GM12892 (cell line): ENCODE measurements around the gene TMEM100.

Experiments
- DNase-seq: peaks from one replicate; pipeline ENCODE4 v3.0.0; 2011; ENCODE audit not compliant: insufficient read length
- FAIRE-seq: peaks from 2 replicates; lab custom pipeline; 2011; peaks lifted over from hg19 to GRCh38; lab: Jason Lieb, UNC
- POLR2A ChIP-seq: IDR thresholded peaks from 2 replicates; pipeline ENCODE4 v1.6.1; 2011; ENCODE audit warnings: low read depth, low read length, control low read depth
- POLR2AphosphoS5 ChIP-seq: IDR thresholded peaks from 2 replicates; pipeline ENCODE4 v1.6.1; 2011; ENCODE audit warnings: low read depth, low read length, control low read depth
- TAF1 ChIP-seq: IDR thresholded peaks from 2 replicates; pipeline ENCODE4 v1.6.1; 2011; ENCODE audit warnings: low read depth, mild to moderate bottlenecking, control low read depth, low read length, borderline replicate concordance

The TMEM100 gene

GRCh38 chr17:55691666-55692065, 31.0 kb downstream of the TMEM100 start:
- TF ChIP-seq TAF1 (no peak), POLR2AphosphoS5 (no peak), POLR2A (no peak)
- no peak for DNase-seq
- no peak for FAIRE-seq

GRCh38 chr17:55690105-55690508, 32.6 kb downstream of the TMEM100 start:
- TF ChIP-seq TAF1 (no peak), POLR2AphosphoS5 (no peak), POLR2A (no peak)
- FAIRE-seq (no peak), DNase-seq (no peak)

- no peak for FAIRE-seq
- DNase-seq, result no peak
- TF ChIP-seq POLR2A, result no peak
- no peak for TF ChIP-seq TAF1
- TF ChIP-seq POLR2AphosphoS5, result no peak
Measured at GRCh38 chr17:55689672-55690071, 33.0 kb downstream of the TMEM100 start.

GRCh38 chr17:55688057-55688456, 34.6 kb downstream of the TMEM100 start:
- FAIRE-seq, result no peak
- no peak for DNase-seq
- TF ChIP-seq TAF1, result no peak
- TF ChIP-seq POLR2AphosphoS5, result no peak
- TF ChIP-seq POLR2A, result no peak

- no peak for DNase-seq
- no peak for FAIRE-seq
- TF ChIP-seq TAF1, result no peak
- TF ChIP-seq POLR2A, result no peak
- TF ChIP-seq POLR2AphosphoS5, result no peak
Measured at GRCh38 chr17:55687037-55687436, 35.6 kb downstream of the TMEM100 start.

GRCh38 chr17:55683550-55684315, 38.9 kb downstream of the TMEM100 start:
- no peak for TF ChIP-seq TAF1
- no peak for TF ChIP-seq POLR2AphosphoS5
- no peak for TF ChIP-seq POLR2A
- no peak for FAIRE-seq
- no peak for DNase-seq

GRCh38 chr17:55681342-55681700, 41.3 kb downstream of the TMEM100 start:
- TF ChIP-seq TAF1 (no peak), POLR2AphosphoS5 (no peak), POLR2A (no peak)
- DNase-seq, result no peak
- no peak for FAIRE-seq

GRCh38 chr17:55680686-55681341, 41.9 kb downstream of the TMEM100 start:
- no peak for FAIRE-seq

GRCh38 chr17:55677446-55677845, 45.2 kb downstream of the TMEM100 start:
- TF ChIP-seq TAF1 (no peak), POLR2AphosphoS5 (no peak)
- DNase-seq, result no peak
- FAIRE-seq, result no peak

More at GRCh38 chr17:55680686-55681341, 41.9 kb downstream of the TMEM100 start:
- TF ChIP-seq TAF1, result no peak
- no peak for TF ChIP-seq POLR2A
- no peak for TF ChIP-seq POLR2AphosphoS5
- DNase-seq, result no peak

GRCh38 chr17:55676274-55676673, 46.4 kb downstream of the TMEM100 start:
- TF ChIP-seq TAF1, result no peak
- no peak for TF ChIP-seq POLR2A
- TF ChIP-seq POLR2AphosphoS5, result no peak
- DNase-seq (no peak), FAIRE-seq (no peak)

- no peak for FAIRE-seq
- no peak for DNase-seq
- TF ChIP-seq TAF1, result no peak
- TF ChIP-seq POLR2AphosphoS5, result no peak
- no peak for TF ChIP-seq POLR2A
Measured at GRCh38 chr17:55673743-55674506, 48.7 kb downstream of the TMEM100 start.
